A549 (cell line): ENCODE measurements around the gene VLDLR. TPM values are rescaled to one million over a fixed set of nuclear protein-coding genes. Genes with fewer than 3 reads are reported as not detected.

Source experiments
- ATAC-seq, 2 experiments: fragments of 200-7000 bp in 1 of 2; fragments of >200 bp in 1 of 2; cut with Nextera tagmentation in 1 of 2; cut with Tn5 transposase in 1 of 2; 3 replicates each; pipeline versions ENCODE4 v1.8.0 to v1.9.1; 2018 to 2020; ENCODE audit warnings: mild to moderate bottlenecking in 1 of 2, moderate library complexity in 1 of 2
- CTCF ChIA-PET: fragments of 300-600 bp; sonication (Branson Sonifier 250); formaldehyde crosslinking; extraction: SDS; loops from one replicate; lab custom pipeline; 2021; ENCODE audit warnings: antibody characterized with exemption, inconsistent platforms; lab: Yijun Ruan, JAX
- POLR2A ChIA-PET: fragments of 350-600 bp; formaldehyde crosslinking; extraction: SDS; loops from one replicate; lab custom pipeline; 2021; ENCODE audit warnings: antibody characterized with exemption, inconsistent platforms; lab: Yijun Ruan, JAX
- DNase-seq, 2 experiments: peaks; one replicate each; pipeline versions ENCODE4 v3.0.0 to v3.0.0-alpha.2; 2011 to 2016; ENCODE audit warnings: low read depth in 1 of 2, low spot score in 1 of 2
- FAIRE-seq: peaks from 2 replicates; lab custom pipeline; 2011; peaks lifted over from hg19 to GRCh38; lab: Jason Lieb, UNC
- H3K27ac ChIP-seq, 2 experiments: fragments of >200 bp; sonication (Bioruptor Twin); formaldehyde crosslinking; 3 replicates each; pipeline ENCODE4 v1.5.1; 2016 to 2017
- H3K4me1 ChIP-seq: fragments of >200 bp; sonication (Bioruptor Twin); formaldehyde crosslinking; 3 replicates; pipeline ENCODE4 v1.6.1; 2016
- H3K4me2 ChIP-seq: fragments of >200 bp; sonication (Bioruptor Twin); formaldehyde crosslinking; 3 replicates; pipeline ENCODE4 v1.6.1; 2016
- H3K4me3 ChIP-seq: fragments of >200 bp; sonication (Bioruptor Twin); formaldehyde crosslinking; 3 replicates; pipeline ENCODE4 v1.5.1; 2016
- H3K9me3 ChIP-seq: fragments of >200 bp; sonication (Bioruptor Twin); formaldehyde crosslinking; 3 replicates; pipeline ENCODE4 v1.6.1; 2016
- BCL3 ChIP-seq: fragments of >200 bp; sonication (Bioruptor Twin); formaldehyde crosslinking; IDR thresholded peaks from 3 replicates; pipeline ENCODE4 v1.6.1; 2016
- BHLHE40 ChIP-seq: IDR thresholded peaks from 2 replicates; pipeline ENCODE4 v1.6.1; 2012; ENCODE audit warnings: low read depth, low read length, inconsistent platforms
- CHD2 ChIP-seq: fragments of 150-350 bp; IDR thresholded peaks from 2 replicates; pipeline ENCODE4 v1.6.1; 2014; ENCODE audit warnings: low read length; ENCODE audit not compliant: partially characterized antibody
- CHD4 ChIP-seq: fragments of 200-600 bp; sonication (generic); IDR thresholded peaks from 2 replicates; pipeline ENCODE4 v1.6.1; 2016; ENCODE audit warnings: antibody characterized with exemption, mild to moderate bottlenecking, borderline replicate concordance
- FOXS1 ChIP-seq: fragments of 250-450 bp; sonication (Bioruptor Pico); IDR thresholded peaks from 2 replicates; pipeline ENCODE4 v1.5.0; 2020; ENCODE audit warnings: mild to moderate bottlenecking, moderate library complexity
- GATA3 ChIP-seq: IDR thresholded peaks from 2 replicates; pipeline ENCODE4 v1.6.1; 2012; ENCODE audit warnings: borderline replicate concordance
- HEYL ChIP-seq: fragments of 250-450 bp; sonication (Bioruptor Pico); IDR thresholded peaks from 2 replicates; pipeline ENCODE4 v1.8.0; 2021; ENCODE audit warnings: mild to moderate bottlenecking, moderate library complexity
- HOXA7 ChIP-seq: fragments of 250-450 bp; sonication (Bioruptor Pico); IDR thresholded peaks from 2 replicates; pipeline ENCODE4 v1.5.0; 2020; ENCODE audit warnings: mild to moderate bottlenecking, moderate library complexity
- HOXB5 ChIP-seq: fragments of 250-450 bp; sonication (Bioruptor Pico); IDR thresholded peaks from 2 replicates; pipeline ENCODE4 v1.5.0; 2020; ENCODE audit warnings: mild to moderate bottlenecking, moderate library complexity
- JUNB ChIP-seq: fragments of >200 bp; sonication (Bioruptor Twin); formaldehyde crosslinking; IDR thresholded peaks from 2 replicates; pipeline ENCODE4 v1.6.1; 2016
- MAFK ChIP-seq: fragments of 450-650 bp; IDR thresholded peaks from 2 replicates; pipeline ENCODE4 v1.6.1; 2014; ENCODE audit not compliant: partially characterized antibody
- MAZ ChIP-seq: fragments of 150-350 bp; IDR thresholded peaks from 2 replicates; pipeline ENCODE4 v1.6.1; 2014; ENCODE audit warnings: antibody characterized with exemption, low read depth, low read length, borderline replicate concordance
- NFE2L2 ChIP-seq: fragments of 150-350 bp; conservative IDR thresholded peaks from 2 replicates; pipeline ENCODE4 v1.6.1; 2014; ENCODE audit warnings: low read length
- PBX3 ChIP-seq: IDR thresholded peaks from 2 replicates; pipeline ENCODE4 v1.6.1; 2012
- RAD21 ChIP-seq, 2 experiments: fragments of >200 bp in 1 of 2; sonication (Bioruptor Twin) in 1 of 2; formaldehyde crosslinking in 1 of 2; IDR thresholded peaks in 1 of 2; conservative IDR thresholded peaks in 1 of 2; 2 replicates in 1 of 2; 3 replicates in 1 of 2; pipeline ENCODE4 v1.6.1; 2012 to 2018; ENCODE audit warnings: inconsistent platforms in 1 of 2
- REST ChIP-seq: fragments of 200-600 bp; sonication (generic); IDR thresholded peaks from 2 replicates; pipeline ENCODE4 v1.6.1; 2016; ENCODE audit warnings: antibody characterized with exemption, mild to moderate bottlenecking, moderate library complexity
- RFX5 ChIP-seq: fragments of 450-650 bp; IDR thresholded peaks from 2 replicates; pipeline ENCODE4 v1.7.1; 2014; ENCODE audit warnings: antibody characterized with exemption, mild to moderate bottlenecking, moderate library complexity
- SMC3 ChIP-seq: fragments of >200 bp; sonication (Bioruptor Twin); formaldehyde crosslinking; IDR thresholded peaks from 3 replicates; pipeline ENCODE4 v1.6.1; 2018; ENCODE audit warnings: inconsistent platforms
- SREBF2 ChIP-seq: fragments of 450-650 bp; IDR thresholded peaks from 2 replicates; pipeline ENCODE4 v1.6.1; 2014; ENCODE audit warnings: mild to moderate bottlenecking, moderate library complexity
- ZC3H11A ChIP-seq: fragments of 450-650 bp; IDR thresholded peaks from 2 replicates; pipeline ENCODE4 v1.6.1; 2014; ENCODE audit warnings: antibody characterized with exemption, mild to moderate bottlenecking
- ZFP36 ChIP-seq: fragments of 450-650 bp; IDR thresholded peaks from 2 replicates; pipeline ENCODE4 v1.6.1; 2014; ENCODE audit warnings: borderline replicate concordance; ENCODE audit not compliant: partially characterized antibody
- ZSCAN20 ChIP-seq: fragments of 250-450 bp; sonication (Bioruptor Pico); IDR thresholded peaks from 2 replicates; pipeline ENCODE4 v1.8.0; 2022; ENCODE audit warnings: mild to moderate bottlenecking, moderate library complexity
- WGBS: methylation state at CpG from one replicate; pipeline ENCODE4 v1.1.6; 2017; ENCODE audit errors: missing lambda C conversion rate; 5-methylcytosine and 5-hydroxymethylcytosine counted together
- polyA plus RNA-seq, 4 experiments: library from polyadenylated mRNA; depleted of rRNA in 3 of 4; stranded (reverse); fragments of >200 nt; fragmentation: RNase III in 1 of 4; extraction: RNeasy Plus Mini Kit Qiagen cat#74134 plus additional on column Dnase treatment in 1 of 4; gene quantifications; 2 replicates in 3 of 4; 3 replicates in 1 of 4; pipeline ENCODE4 v1.2.3, GENCODE V29; 2011 to 2017
- TF ChIP-seq, protein P1 (sequence below): fragments of 150-350 bp; IDR thresholded peaks from 2 replicates; pipeline ENCODE4 v1.6.1; 2014; ENCODE audit warnings: low read depth, mild to moderate bottlenecking, low read length

Gene VLDLR
- polyA plus RNA-seq, 2 of the 4 experiments (the other 2 are of a cell fraction): 27.9 to 49.0 TPM

GRCh38 chr9:2595973-2596372 lies 25.6 kb upstream of the VLDLR start:
- H3K4me3 ChIP-seq: no peak overlapping the region
- FAIRE-seq: no peak
- WGBS: 37% methylated on average over 2 of the region's 2 CpGs
- H3K4me2 ChIP-seq: no peak overlapping the region
- TF ChIP-seq CHD4 (no peak), MAFK (peak; percentile 86), ZFP36 (no peak)
- TF ChIP-seq, all 56 proteins: peak for 1
- ChIA-PET POLR2A (no interaction called here), CTCF (no interaction called here)
- DNase-seq: no peak
- ATAC-seq: no peak
- H3K27ac ChIP-seq: no peak overlapping the region
- H3K4me1 ChIP-seq: no peaks in the 10 kb centered on the region
- H3K9me3 ChIP-seq: peaks cover 16% of the 10 kb centered on the region; the same call in 2 of the 3 replicates

GRCh38 chr9:2597483-2597882 lies 24.1 kb upstream of the VLDLR start:
- DNase-seq (no peak), FAIRE-seq (no peak)
- Histone ChIP-seq H3K27ac (no peak overlapping the region), H3K9me3 (peaks cover 10% of the 10 kb centered on the region; the same call in 1 of the 3 replicates)
- CTCF ChIA-PET: interaction anchor here (1.6 kb wide), 1 partner anchor 465 kb away, joined by 12 read pairs; no protein-coding TSS in a partner anchor
- TF ChIP-seq GATA3 (no peak), BHLHE40 (no peak), MAZ (no peak), ZC3H11A (no peak), RAD21 (conservative IDR thresholded peaks at IDR 0.05 in 1 of 2, IDR thresholded peaks at IDR 0.05 in 1 of 2) (no peak), ZSCAN20 (no peak), JUNB (no peak), ZFP36 (no peak), PBX3 (no peak), NFE2L2 (no peak)
- TF ChIP-seq, all 56 proteins: peak for 0
- Histone ChIP-seq H3K4me3 (no peak overlapping the region), H3K4me1 (peaks cover 5% of the 10 kb centered on the region), H3K4me2 (no peak overlapping the region)
- POLR2A ChIA-PET: no interaction called here
- WGBS: 76% methylated on average over 1 of the region's 1 CpG
- peak in 1 of 2 experiments; percentile 34; a peak in 2 of 6 replicates for ATAC-seq

DNA sequence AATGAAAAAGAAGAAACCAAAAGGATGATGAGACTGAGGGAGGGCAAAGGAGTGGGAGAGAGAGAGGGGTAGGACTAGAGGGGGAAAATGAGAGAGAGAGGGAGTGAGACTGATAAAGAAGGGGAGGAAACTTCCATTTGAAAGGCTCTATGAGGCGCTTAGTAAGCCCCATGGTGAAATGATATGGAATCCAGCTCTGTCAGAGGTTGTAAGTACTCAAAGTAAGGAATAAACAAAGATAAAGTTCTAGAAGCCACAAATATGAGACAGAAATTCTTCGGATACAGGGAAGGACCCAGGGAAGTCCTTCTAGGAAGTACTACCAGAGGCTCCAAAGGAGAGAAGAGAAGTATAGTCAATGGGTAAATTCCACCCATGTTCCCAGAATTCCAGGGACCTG lies 21.7 kb upstream of the VLDLR start:
- 5% methylated on average over 2 of the region's 2 CpGs for WGBS
- no peak for ATAC-seq
- TF ChIP-seq HOXB5 (no peak), HOXA7 (CRISPR knock-in tag) (no peak), BHLHE40 (no peak), MAFK (no peak), FOXS1 (CRISPR knock-in tag) (no peak), CHD2 (no peak), BCL3 (no peak), SREBF2 (no peak), HEYL (CRISPR knock-in tag) (no peak), RFX5 (no peak), SMC3 (no peak), REST (no peak)
- TF ChIP-seq, protein P1, sequence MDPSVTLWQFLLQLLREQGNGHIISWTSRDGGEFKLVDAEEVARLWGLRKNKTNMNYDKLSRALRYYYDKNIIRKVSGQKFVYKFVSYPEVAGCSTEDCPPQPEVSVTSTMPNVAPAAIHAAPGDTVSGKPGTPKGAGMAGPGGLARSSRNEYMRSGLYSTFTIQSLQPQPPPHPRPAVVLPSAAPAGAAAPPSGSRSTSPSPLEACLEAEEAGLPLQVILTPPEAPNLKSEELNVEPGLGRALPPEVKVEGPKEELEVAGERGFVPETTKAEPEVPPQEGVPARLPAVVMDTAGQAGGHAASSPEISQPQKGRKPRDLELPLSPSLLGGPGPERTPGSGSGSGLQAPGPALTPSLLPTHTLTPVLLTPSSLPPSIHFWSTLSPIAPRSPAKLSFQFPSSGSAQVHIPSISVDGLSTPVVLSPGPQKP: no peak
- TF ChIP-seq, all 56 proteins: peak for 0

More for the DNA sequence above, 21.7 kb upstream of the VLDLR start:
- peaks cover 19% of the 10 kb centered on the region for H3K4me1 ChIP-seq
- no peak overlapping the region for H3K27ac ChIP-seq
- FAIRE-seq (no peak), DNase-seq (no peak)
- H3K4me2 ChIP-seq: no peak overlapping the region
- no peaks in the 10 kb centered on the region for H3K9me3 ChIP-seq
- no peak overlapping the region for H3K4me3 ChIP-seq
- ChIA-PET POLR2A (no interaction called here), CTCF (no interaction called here)
